ENCODE measurements around the gene ATP5ME.

ATP5ME gene

DNA sequence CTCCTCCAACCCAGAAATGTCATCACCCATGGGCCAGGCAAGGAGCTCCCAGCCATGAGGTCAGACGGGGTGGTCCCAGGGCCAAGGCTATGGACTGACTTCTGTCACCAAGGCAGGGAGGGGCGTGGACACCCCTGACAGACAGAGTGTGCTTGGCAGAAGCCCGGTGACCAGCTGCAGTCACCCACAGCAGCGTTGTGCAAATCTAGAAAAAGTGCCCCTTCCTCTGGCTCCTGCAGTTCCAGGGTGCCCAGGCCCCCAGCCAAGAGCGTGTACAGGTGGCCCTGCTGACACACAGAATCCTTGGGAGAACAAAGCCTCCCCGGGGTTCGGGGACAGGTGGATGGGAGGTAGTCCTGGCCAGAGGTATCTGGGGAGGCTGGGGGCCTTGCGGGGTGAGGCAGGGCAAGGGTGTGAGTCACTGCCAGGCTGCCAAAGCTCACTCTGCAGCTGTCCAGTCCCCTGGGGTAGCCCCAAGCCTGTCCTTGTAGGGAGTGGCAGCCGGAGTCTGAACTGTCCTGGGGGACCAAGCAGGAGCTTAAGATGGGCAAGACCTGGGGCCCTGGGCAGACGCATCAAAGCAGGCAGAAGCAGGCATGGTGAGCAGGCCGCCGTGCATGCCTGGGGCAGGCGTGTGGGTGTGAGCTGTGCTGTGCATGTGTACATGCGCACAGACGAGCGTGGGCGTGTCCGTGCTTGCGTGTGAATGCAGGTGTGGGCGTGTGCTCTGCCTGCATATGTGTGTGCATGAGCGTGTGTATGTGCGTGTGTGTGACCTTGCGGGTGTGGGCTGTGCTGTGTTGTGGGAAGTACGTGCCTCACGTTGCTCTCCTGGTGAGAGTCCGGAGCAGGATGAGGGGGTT is 3.6 kb upstream of the ATP5ME start:
- Histone ChIP-seq H3K9me2 (replicated peaks; ENCODE audit: insufficient read depth, low read length) (no peaks in the 10 kb centered on the region), H3K4me3 (ENCODE audit: insufficient read depth, low read length, poor library complexity, severe bottlenecking) (peak overlapping the region; percentile 19), H4K20me1 (ENCODE audit: low read depth, low read length) (no peaks in the 10 kb centered on the region), H3F3A (ENCODE audit: insufficient read depth) (peaks cover 32% of the 10 kb centered on the region), H2AFZ (ENCODE audit: low read depth, low read length, severe bottlenecking) (no peak overlapping the region), H3K36me3 (ENCODE audit: low read length) (no peaks in the 10 kb centered on the region), H3K27ac (ENCODE audit: low read depth, low read length) (peak overlapping the region; percentile 98), H3K9me3 (ENCODE audit: insufficient read depth, low read length) (no peaks in the 10 kb centered on the region), H3K27me3 (ENCODE audit: low read length) (no peaks in the 10 kb centered on the region), H3K4me2 (ENCODE audit: low read depth, low read length, poor library complexity, severe bottlenecking) (peak overlapping the region; percentile 69), H3K79me2 (ENCODE audit: insufficient read depth, low read length) (peaks cover 10% of the 10 kb centered on the region), H3K9ac (ENCODE audit: low read length) (peak overlapping the region; percentile 89)
- TF ChIP-seq EZH2phosphoT487 (conservative IDR thresholded peaks at IDR 0.05; ENCODE audit: low read length) = no peak
- TF ChIP-seq, protein P1, sequence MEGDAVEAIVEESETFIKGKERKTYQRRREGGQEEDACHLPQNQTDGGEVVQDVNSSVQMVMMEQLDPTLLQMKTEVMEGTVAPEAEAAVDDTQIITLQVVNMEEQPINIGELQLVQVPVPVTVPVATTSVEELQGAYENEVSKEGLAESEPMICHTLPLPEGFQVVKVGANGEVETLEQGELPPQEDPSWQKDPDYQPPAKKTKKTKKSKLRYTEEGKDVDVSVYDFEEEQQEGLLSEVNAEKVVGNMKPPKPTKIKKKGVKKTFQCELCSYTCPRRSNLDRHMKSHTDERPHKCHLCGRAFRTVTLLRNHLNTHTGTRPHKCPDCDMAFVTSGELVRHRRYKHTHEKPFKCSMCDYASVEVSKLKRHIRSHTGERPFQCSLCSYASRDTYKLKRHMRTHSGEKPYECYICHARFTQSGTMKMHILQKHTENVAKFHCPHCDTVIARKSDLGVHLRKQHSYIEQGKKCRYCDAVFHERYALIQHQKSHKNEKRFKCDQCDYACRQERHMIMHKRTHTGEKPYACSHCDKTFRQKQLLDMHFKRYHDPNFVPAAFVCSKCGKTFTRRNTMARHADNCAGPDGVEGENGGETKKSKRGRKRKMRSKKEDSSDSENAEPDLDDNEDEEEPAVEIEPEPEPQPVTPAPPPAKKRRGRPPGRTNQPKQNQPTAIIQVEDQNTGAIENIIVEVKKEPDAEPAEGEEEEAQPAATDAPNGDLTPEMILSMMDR (IDR thresholded peaks at IDR 0.05; ENCODE audit: insufficient read depth, low read length, poor library complexity, severe bottlenecking) = no peak

DNA sequence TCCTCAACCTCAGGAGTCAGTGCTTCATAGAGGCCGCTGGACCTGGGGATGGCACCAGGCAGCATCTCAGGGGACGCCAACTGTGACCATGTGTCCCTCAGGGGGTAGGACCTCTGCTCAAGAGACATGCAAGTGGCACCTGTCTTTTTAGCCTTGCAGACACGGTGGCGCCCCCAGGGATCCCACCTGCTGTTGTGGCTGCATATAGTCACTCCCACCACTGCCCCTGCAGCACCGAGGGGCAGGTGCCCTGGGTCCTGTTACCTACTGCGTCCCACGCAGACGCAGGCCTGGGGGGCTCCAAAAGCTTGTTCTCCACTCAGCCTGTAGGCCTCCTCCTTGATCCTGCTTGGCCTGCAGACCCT is 2.8 kb upstream of the ATP5ME start:
- no peak for TF ChIP-seq EZH2phosphoT487 (conservative IDR thresholded peaks at IDR 0.05; ENCODE audit: low read length)
- TF ChIP-seq, protein P1 (IDR thresholded peaks at IDR 0.05; ENCODE audit: insufficient read depth, low read length, poor library complexity, severe bottlenecking) = no peak
- Histone ChIP-seq H3K4me2 (ENCODE audit: low read depth, low read length, poor library complexity, severe bottlenecking) (peak overlapping the region; percentile 69), H2AFZ (ENCODE audit: low read depth, low read length, severe bottlenecking) (no peak overlapping the region), H3K79me2 (ENCODE audit: insufficient read depth, low read length) (peaks cover 14% of the 10 kb centered on the region), H3K9me3 (ENCODE audit: insufficient read depth, low read length) (no peaks in the 10 kb centered on the region), H3K9ac (ENCODE audit: low read length) (peak overlapping the region; percentile 89), H3K36me3 (ENCODE audit: low read length) (no peaks in the 10 kb centered on the region), H4K20me1 (ENCODE audit: low read depth, low read length) (no peaks in the 10 kb centered on the region), H3K27me3 (ENCODE audit: low read length) (no peaks in the 10 kb centered on the region), H3K9me2 (replicated peaks; ENCODE audit: insufficient read depth, low read length) (no peaks in the 10 kb centered on the region), H3K4me3 (ENCODE audit: insufficient read depth, low read length, poor library complexity, severe bottlenecking) (peak overlapping the region; percentile 17), H3K27ac (ENCODE audit: low read depth, low read length) (peak overlapping the region; percentile 98), H3F3A (ENCODE audit: insufficient read depth) (peaks cover 32% of the 10 kb centered on the region)

DNA sequence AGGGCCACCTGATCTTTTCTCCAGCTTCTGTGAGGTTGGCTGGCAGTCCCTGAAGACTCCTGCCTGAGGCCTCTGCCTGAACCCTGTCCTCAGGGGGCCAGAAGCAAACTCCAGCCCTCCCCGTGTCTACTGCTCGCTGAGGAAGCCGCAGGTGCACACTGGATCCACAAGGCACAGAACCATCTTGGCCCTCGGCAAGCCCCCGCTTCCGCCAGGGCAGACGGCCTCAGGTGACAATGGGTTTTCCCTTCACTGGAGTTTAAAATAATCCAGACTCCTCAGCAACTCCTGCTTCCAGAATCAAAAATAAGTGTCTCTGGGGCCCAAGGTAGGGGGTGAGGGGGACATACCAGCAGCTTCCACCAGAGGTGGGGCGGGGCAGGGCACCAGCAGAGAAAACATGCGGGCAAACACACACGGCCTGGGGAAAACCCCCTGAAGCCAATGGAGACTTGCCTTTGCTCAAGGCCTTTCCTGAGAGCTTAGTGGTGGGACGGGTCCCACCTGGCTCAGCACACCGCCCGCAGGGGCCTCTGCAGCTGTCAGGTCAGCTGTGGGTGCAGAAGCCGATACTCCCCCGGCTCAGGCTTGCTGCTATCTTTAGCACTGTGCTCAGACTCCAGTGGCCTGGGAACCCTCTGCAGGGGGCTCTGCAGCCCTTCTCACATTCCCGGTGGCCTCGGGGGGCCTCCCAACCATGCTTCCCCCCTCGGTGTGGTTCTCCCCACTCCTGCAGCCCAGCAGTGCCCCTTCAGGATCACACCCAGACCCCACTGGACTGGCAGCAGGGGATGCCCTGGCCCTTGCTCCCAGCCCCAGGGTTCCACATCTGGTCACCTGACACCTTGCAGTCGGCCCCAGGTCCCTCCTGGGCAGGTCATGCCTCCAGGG is 2.1 kb upstream of the ATP5ME start:
- peak overlapping the region; percentile 68 for H3K4me3 ChIP-seq (ENCODE audit: insufficient read depth, low read length, poor library complexity, severe bottlenecking)

More for the DNA sequence above, 2.1 kb upstream of the ATP5ME start:
- peaks cover 35% of the 10 kb centered on the region for H3F3A ChIP-seq (ENCODE audit: insufficient read depth)
- no peaks in the 10 kb centered on the region for H3K9me3 ChIP-seq (ENCODE audit: insufficient read depth, low read length)
- peaks cover 14% of the 10 kb centered on the region for H3K79me2 ChIP-seq (ENCODE audit: insufficient read depth, low read length)
- H3K4me2 ChIP-seq (ENCODE audit: low read depth, low read length, poor library complexity, severe bottlenecking) = peak overlapping the region; percentile 69
- no peaks in the 10 kb centered on the region for H4K20me1 ChIP-seq (ENCODE audit: low read depth, low read length)
- H3K27me3 ChIP-seq (ENCODE audit: low read length) = no peaks in the 10 kb centered on the region
- H2AFZ ChIP-seq (ENCODE audit: low read depth, low read length, severe bottlenecking) = no peak overlapping the region
- peak overlapping the region; percentile 89 for H3K9ac ChIP-seq (ENCODE audit: low read length)
- H3K9me2 ChIP-seq (replicated peaks; ENCODE audit: insufficient read depth, low read length) = no peaks in the 10 kb centered on the region
- peak overlapping the region; percentile 98 for H3K27ac ChIP-seq (ENCODE audit: low read depth, low read length)
- H3K36me3 ChIP-seq (ENCODE audit: low read length) = no peaks in the 10 kb centered on the region
- TF ChIP-seq, protein P1 (IDR thresholded peaks at IDR 0.05; ENCODE audit: insufficient read depth, low read length, poor library complexity, severe bottlenecking) = no peak
- TF ChIP-seq EZH2phosphoT487 (conservative IDR thresholded peaks at IDR 0.05; ENCODE audit: low read length) = no peak

Data from SU-DHL-6 (cell line).